ENCODE measurements around the gene SEC61B. TPM values are rescaled to one million over a fixed set of nuclear protein-coding genes. Genes with fewer than 3 reads are reported as not detected.
"Not testable (repeated sequence)": the region's sequence is repeated elsewhere in the genome, so short reads cannot be mapped to it uniquely, and the experiment has no call there.

Gene SEC61B
- total RNA-seq, 6 donors from 2014 or later, result 26.2 to 128 (median 95.7) TPM

- TF ChIP-seq POLR2A (IDR thresholded peaks at IDR 0.05) (no peak), POLR2AphosphoS5 (IDR thresholded peaks at IDR 0.05) (no peak), EP300 (IDR thresholded peaks at IDR 0.05) (no peak), CTCF (IDR thresholded peaks at IDR 0.05) (no peak)
Measured at GRCh38 chr9:99189887-99190596, 32.0 kb upstream of the SEC61B start.

GRCh38 chr9:99190597-99191283, 31.3 kb upstream of the SEC61B start:
- Histone ChIP-seq H3K4me3 (no peak overlapping the region), H3K27me3 (no peaks in the 10 kb centered on the region), H3K27ac (no peak overlapping the region), H3K4me1 (no peaks in the 10 kb centered on the region), H3K36me3 (no peaks in the 10 kb centered on the region), H3K9me3 (no peaks in the 10 kb centered on the region)
- TF ChIP-seq POLR2AphosphoS5 (IDR thresholded peaks at IDR 0.05) (no peak), POLR2A (IDR thresholded peaks at IDR 0.05) (no peak), EP300 (IDR thresholded peaks at IDR 0.05) (no peak), CTCF (IDR thresholded peaks at IDR 0.05) (no peak)
- DNase-seq (no peak), ATAC-seq (ENCODE audit: low FRiP score in 2 of 2) (no peak)
- WGBS, 2 donors, result 97 to 100% methylated on average over 3 of the region's 3 CpGs

More at GRCh38 chr9:99189887-99190596, 32.0 kb upstream of the SEC61B start:
- H3K36me3 ChIP-seq, result no peaks in the 10 kb centered on the region
- H3K4me1 ChIP-seq, result peaks cover 1 to 2% (median 1%) of the 10 kb centered on the region in 4 donors
- H3K9me3 ChIP-seq, result no peaks in the 10 kb centered on the region
- no peak for DNase-seq
- H3K27ac ChIP-seq, result no peak overlapping the region
- H3K4me3 ChIP-seq, result no peak overlapping the region
- H3K27me3 ChIP-seq, result no peaks in the 10 kb centered on the region
- no peak for ATAC-seq (ENCODE audit: low FRiP score in 2 of 2)
- WGBS, 2 donors, result 71 to 81% methylated on average over 8 of the region's 8 CpGs

- TF ChIP-seq CTCF (IDR thresholded peaks at IDR 0.05), result no peak
- no peak for TF ChIP-seq POLR2AphosphoS5 (IDR thresholded peaks at IDR 0.05)
- TF ChIP-seq POLR2A (IDR thresholded peaks at IDR 0.05), result no peak
- TF ChIP-seq EP300 (IDR thresholded peaks at IDR 0.05), result no peak
- Histone ChIP-seq H3K4me1 (no peaks in the 10 kb centered on the region), H3K36me3 (no peaks in the 10 kb centered on the region), H3K4me3 (no peak overlapping the region), H3K27me3 (no peaks in the 10 kb centered on the region), H3K9me3 (no peaks in the 10 kb centered on the region), H3K27ac (no peak overlapping the region)
- ATAC-seq (ENCODE audit: low FRiP score in 2 of 2), result no peak
- WGBS, 2 donors, result 76 to 78% methylated on average over 5 of the region's 5 CpGs
- DNase-seq, result no peak
Measured at GRCh38 chr9:99192786-99193465, 29.2 kb upstream of the SEC61B start.

- Histone ChIP-seq H3K27me3 (no peaks in the 10 kb centered on the region), H3K4me3 (no peak overlapping the region), H3K4me1 (no peaks in the 10 kb centered on the region), H3K9me3 (no peaks in the 10 kb centered on the region), H3K27ac (no peak overlapping the region), H3K36me3 (no peaks in the 10 kb centered on the region)
- no peak for TF ChIP-seq EP300 (IDR thresholded peaks at IDR 0.05)
- no peak for TF ChIP-seq POLR2AphosphoS5 (IDR thresholded peaks at IDR 0.05)
- TF ChIP-seq CTCF (IDR thresholded peaks at IDR 0.05), result no peak
- TF ChIP-seq POLR2A (IDR thresholded peaks at IDR 0.05), result no peak
- DNase-seq, result no peak
- ATAC-seq (ENCODE audit: low FRiP score in 2 of 2), result no peak
- WGBS, 2 donors, result 70 to 75% methylated on average over 2 of the region's 2 CpGs
Measured at GRCh38 chr9:99193466-99193821, 28.6 kb upstream of the SEC61B start.

- H3K27ac ChIP-seq; H3K4me1 ChIP-seq; H3K27me3 ChIP-seq; ATAC-seq (ENCODE audit: low FRiP score in 2 of 2); H3K36me3 ChIP-seq; H3K4me3 ChIP-seq; DNase-seq; H3K9me3 ChIP-seq: not testable (repeated sequence)
- 69 to 81% methylated on average over 5 of the region's 5 CpGs for WGBS, 2 donors
Measured at GRCh38 chr9:99196484-99196883, 25.6 kb upstream of the SEC61B start.

All from upper lobe of left lung (tissue), 6 donors.